IMR-90 (cell line): ENCODE data around the gene NOTCH3. TPM values are rescaled to one million over a fixed set of nuclear protein-coding genes. Genes with fewer than 3 reads are reported as not detected.
A peak's percentile ranks its signal among the peaks of the same experiment; 100 is the strongest.

Source experiments
- ATAC-seq: fragments of 200-7000 bp; cut with Tn5 transposase; 2 replicates; pipeline ENCODE4 v1.9.1; 2020; ENCODE audit warnings: low read depth, mild to moderate bottlenecking, moderate library complexity
- BruUV-seq: library from RNA; stranded (reverse); fragments of 400-500 nt; replicated peaks from 2 replicates; lab custom pipeline; 2021; lab: Mats Ljungman, UMichigan
- CTCF ChIA-PET: fragments of 300-600 bp; formaldehyde crosslinking; extraction: SDS; loops from one replicate; lab custom pipeline; 2021; ENCODE audit warnings: antibody characterized with exemption; lab: Yijun Ruan, JAX
- POLR2A ChIA-PET: fragments of 300-600 bp; sonication (Branson Sonifier 250); formaldehyde crosslinking; loops from one replicate; lab custom pipeline; 2022; ENCODE audit warnings: antibody characterized with exemption; ENCODE audit not compliant: unreplicated experiment; lab: Charles Lee
- DNase-seq: peaks from one replicate; pipeline ENCODE4 v3.0.0; 2013
- H2AFZ ChIP-seq: replicated peaks from 2 replicates; pipeline ENCODE3; 2013; ENCODE audit warnings: low read length, mild to moderate bottlenecking; ENCODE audit not compliant: poor library complexity
- H2AK5ac ChIP-seq: 2 replicates; pipeline ENCODE4 v1.6.1; 2013; ENCODE audit warnings: low read depth, low read length, inconsistent platforms
- H2AK9ac ChIP-seq: replicated peaks from 2 replicates; pipeline ENCODE3; 2013; ENCODE audit warnings: mild to moderate bottlenecking, low read depth, low read length, moderate library complexity; ENCODE audit not compliant: poor library complexity
- H2BK120ac ChIP-seq: 2 replicates; pipeline ENCODE4 v1.6.1; 2013; ENCODE audit warnings: low read depth, low read length, inconsistent platforms
- H2BK15ac ChIP-seq: 3 replicates; pipeline ENCODE4 v1.6.1; 2013; ENCODE audit warnings: low read depth, low read length, inconsistent platforms
- H2BK20ac ChIP-seq: 2 replicates; pipeline ENCODE4 v1.6.1; 2013; ENCODE audit warnings: low read depth, mild to moderate bottlenecking, inconsistent platforms, low read length, moderate library complexity
- H2BK5ac ChIP-seq: 2 replicates; pipeline ENCODE4 v1.6.1; 2013; ENCODE audit warnings: mild to moderate bottlenecking, low read depth, low read length, inconsistent platforms; ENCODE audit not compliant: poor library complexity, severe bottlenecking
- H3K14ac ChIP-seq: replicated peaks from 2 replicates; pipeline ENCODE4 v1.6.1; 2013; ENCODE audit warnings: low read depth, low read length, inconsistent platforms
- H3K18ac ChIP-seq: 2 replicates; pipeline ENCODE4 v1.6.1; 2013; ENCODE audit warnings: low read depth, low read length, control low read depth
- H3K23ac ChIP-seq: 2 replicates; pipeline ENCODE4 v1.6.1; 2013; ENCODE audit warnings: low read depth, low read length, inconsistent platforms
- H3K27ac ChIP-seq: 2 replicates; pipeline ENCODE4 v1.5.1; 2013; ENCODE audit warnings: mild to moderate bottlenecking, control low read depth, low read length; ENCODE audit not compliant: insufficient read depth
- H3K27me3 ChIP-seq: 2 replicates; pipeline ENCODE4 v1.6.1; 2013; ENCODE audit warnings: low read length; ENCODE audit not compliant: control insufficient read depth, insufficient read depth
- H3K36me3 ChIP-seq: 2 replicates; pipeline ENCODE4 v1.6.1; 2013; ENCODE audit warnings: low read length, mixed read lengths; ENCODE audit not compliant: control insufficient read depth, insufficient read depth
- H3K4ac ChIP-seq: 2 replicates; pipeline ENCODE4 v1.6.1; 2013; ENCODE audit warnings: low read depth, low read length, inconsistent platforms
- H3K4me1 ChIP-seq: 2 replicates; pipeline ENCODE4 v1.6.1; 2013; ENCODE audit warnings: low read length, mixed read lengths; ENCODE audit not compliant: control insufficient read depth, insufficient read depth
- H3K4me2 ChIP-seq: 2 replicates; pipeline ENCODE4 v1.6.1; 2013; ENCODE audit warnings: low read depth, mild to moderate bottlenecking, control low read depth, low read length, moderate library complexity
- H3K4me3 ChIP-seq: 2 replicates; pipeline ENCODE4 v1.5.1; 2013; ENCODE audit warnings: low read depth, mild to moderate bottlenecking, control low read depth, low read length, moderate library complexity; ENCODE audit not compliant: insufficient read depth
- H3K56ac ChIP-seq: 2 replicates; pipeline ENCODE4 v1.6.1; 2013; ENCODE audit warnings: low read length, inconsistent platforms; ENCODE audit not compliant: insufficient read depth; ENCODE audit errors: extremely low read depth
- H3K79me1 ChIP-seq, 2 experiments: 2 replicates each; pipeline ENCODE4 v1.6.1; 2013; ENCODE audit warnings: low read length in 2 of 2, inconsistent platforms in 1 of 2, low read depth in 1 of 2
- H3K9ac ChIP-seq: 2 replicates; pipeline ENCODE4 v1.6.1; 2013; ENCODE audit warnings: low read depth, low read length, control low read depth
- H3K9me1 ChIP-seq: 2 replicates; pipeline ENCODE4 v1.6.1; 2013; ENCODE audit warnings: low read length, inconsistent platforms; ENCODE audit not compliant: insufficient read depth
- H3K9me3 ChIP-seq: 2 replicates; pipeline ENCODE4 v1.6.1; 2013; ENCODE audit warnings: low read length; ENCODE audit not compliant: control insufficient read depth, insufficient read depth
- H4K20me1 ChIP-seq: 2 replicates; pipeline ENCODE4 v1.6.1; 2013; ENCODE audit warnings: low read length, inconsistent platforms; ENCODE audit not compliant: insufficient read depth
- H4K5ac ChIP-seq: 2 replicates; pipeline ENCODE4 v1.6.1; 2013; ENCODE audit warnings: mild to moderate bottlenecking, low read depth, low read length, control low read depth
- H4K8ac ChIP-seq, 2 experiments: 2 replicates each; pipeline ENCODE4 v1.6.1; 2013; ENCODE audit warnings: low read depth in 2 of 2, low read length in 2 of 2, control low read depth in 1 of 2, inconsistent platforms in 1 of 2
- H4K91ac ChIP-seq: 2 replicates; pipeline ENCODE4 v1.6.1; 2013; ENCODE audit warnings: low read depth, low read length, inconsistent platforms; ENCODE audit not compliant: insufficient read depth
- CHD1 ChIP-seq: IDR thresholded peaks from 2 replicates; pipeline ENCODE4 v1.6.1; 2012; ENCODE audit warnings: low read depth, low read length, improper control_type of control experiment
- FOS ChIP-seq: fragments of 150-350 bp; IDR thresholded peaks from 2 replicates; pipeline ENCODE4 v1.6.1; 2016; ENCODE audit warnings: low read depth, low read length
- MAFK ChIP-seq: IDR thresholded peaks from 2 replicates; pipeline ENCODE4 v1.6.1; 2012; ENCODE audit warnings: low read depth, low read length, improper control_type of control experiment
- POLR2A ChIP-seq: IDR thresholded peaks from 2 replicates; pipeline ENCODE4 v1.6.1; 2012; ENCODE audit warnings: mild to moderate bottlenecking, low read depth, low read length
- RFX5 ChIP-seq: IDR thresholded peaks from 2 replicates; pipeline ENCODE4 v1.8.0; 2012; ENCODE audit warnings: low read depth, mild to moderate bottlenecking, low read length, moderate library complexity
- SMC3 ChIP-seq: fragments of 150-350 bp; IDR thresholded peaks from 2 replicates; pipeline ENCODE4 v1.6.1; 2016; ENCODE audit warnings: low read depth, mild to moderate bottlenecking, antibody characterized with exemption, low read length, moderate library complexity
- USF2 ChIP-seq: fragments of 150-350 bp; IDR thresholded peaks from 2 replicates; pipeline ENCODE4 v1.6.1; 2017; ENCODE audit warnings: mild to moderate bottlenecking, antibody characterized with exemption, low read length, low read depth
- WGBS, 2 experiments: methylation state at CpG; one replicate each; pipeline versions ENCODE4 v1.1.5 to v1.1.7; 2013; ENCODE audit warnings: missing lambda C conversion rate in 2 of 2; ENCODE audit not compliant: insufficient read length in 1 of 2; ENCODE audit errors: extremely low coverage in 2 of 2; 5-methylcytosine and 5-hydroxymethylcytosine counted together
- dilution Hi-C: fragments of 300-500 bp; cut with HindIII; formaldehyde crosslinking; loops from one replicate; pipeline ENCODE4 v1.14.3; 2018; ENCODE audit warnings: low sequenced_read_pairs; ENCODE audit not compliant: unreplicated experiment
- in situ Hi-C: fragments of 300-500 bp; cut with MboI; formaldehyde crosslinking; loops from 3 replicates; pipeline ENCODE4 v1.14.3; 2019; ENCODE audit warnings: low sequenced_read_pairs, inconsistent platforms, mixed read lengths
- intact Hi-C: fragments of 100-400 bp; cut with micrococcal nuclease; formaldehyde crosslinking; loops from 2 replicates; pipeline ENCODE4 v1.10.0; 2022
- polyA plus RNA-seq, 3 experiments: library from polyadenylated mRNA; depleted of rRNA; stranded (reverse); fragments of >200 nt; gene quantifications; 2 replicates each; pipeline ENCODE4 v1.2.3, GENCODE V29; 2012; ENCODE audit warnings: low replicate concordance in 1 of 3
- total RNA-seq: library from RNA; depleted of rRNA; stranded (reverse); fragments of >200 nt; gene quantifications from 2 replicates; pipeline ENCODE4 v1.2.3, GENCODE V29; 2012

The NOTCH3 gene
- total and polyA plus RNA-seq, 2 of the 4 experiments (the other 2 are of a cell fraction) = 5.9 to 25.1 TPM

GRCh38 chr19:15116856-15117255, 83.9 kb downstream of the NOTCH3 start:
- in situ Hi-C loops = loop anchor here (10.0 to 25.0 kb wide), 2 partner anchors 138 to 1070 kb away; partner anchors contain the start of genes AP1M1 and FAM32A
- H2AK9ac ChIP-seq = no peak overlapping the region
- H3K4ac ChIP-seq = no peak overlapping the region
- H4K20me1 ChIP-seq = peaks cover 29% of the 10 kb centered on the region
- H3K23ac ChIP-seq = 0 out of 2 replicates have a peak overlapping the region, but pooled peaks have one; percentile 51
- no peak overlapping the region for H2BK15ac ChIP-seq
- no peak overlapping the region for H3K9ac ChIP-seq
- H3K36me3 ChIP-seq = peaks cover 86% of the 10 kb centered on the region
- H2AK5ac ChIP-seq = no peak overlapping the region
- ATAC-seq (no peak), DNase-seq (no peak)
- H3K4me1 ChIP-seq = no peaks in the 10 kb centered on the region; the same call in 1 of the 2 replicates
- H2BK5ac ChIP-seq = no peak overlapping the region
- H3K18ac ChIP-seq = no peak overlapping the region
- 79% methylated on average over 7 of the region's 12 CpGs; no CpG with 5 or more reads in 1 of the 2 experiments for WGBS, 2 experiments
- no peak overlapping the region for H2AFZ ChIP-seq
- no peak overlapping the region for H3K27ac ChIP-seq
- H3K4me2 ChIP-seq = no peak overlapping the region
- H3K27me3 ChIP-seq = no peaks in the 10 kb centered on the region
- POLR2A ChIA-PET = no interaction called here
- no peak overlapping the region for H4K5ac ChIP-seq
- H3K79me1 ChIP-seq = peaks cover 15 to 57% of the 10 kb centered on the region in 2 experiments
- CTCF ChIA-PET = no interaction called here
- H3K9me1 ChIP-seq = peaks cover 10% of the 10 kb centered on the region; the same call in 1 of the 2 replicates
- no TSS peak for BruUV-seq
- TF ChIP-seq RFX5 (no peak), POLR2A (no peak), MAFK (no peak), CHD1 (no peak), USF2 (no peak), SMC3 (no peak), FOS (no peak)
- H3K9me3 ChIP-seq = peaks cover 2% of the 10 kb centered on the region; the same call in 1 of the 2 replicates
- no peak overlapping the region for H3K14ac ChIP-seq
- H3K4me3 ChIP-seq = no peak overlapping the region
- no peak overlapping the region for H3K56ac ChIP-seq
- H4K91ac ChIP-seq = no peak overlapping the region
- no peak overlapping the region for H2BK20ac ChIP-seq
- no peak overlapping the region for H4K8ac ChIP-seq
- intact Hi-C loops = no loop called here
- no peak overlapping the region for H2BK120ac ChIP-seq
- dilution Hi-C loops = no loop called here
